Heart left ventricle (tissue), 16 donors: Measurements from ENCODE around the gene RIN3. TPM values are rescaled to one million over a fixed set of nuclear protein-coding genes. Genes with fewer than 3 reads are reported as not detected.

Experiments
- ATAC-seq, 4 donors: fragments of 200-7000 bp; cut with Tn5 transposase; one replicate each; pipeline ENCODE4 v1.9.1; 2020 to 2022; ENCODE audit warnings: moderate library complexity in 4 of 4, mild to moderate bottlenecking in 3 of 4, moderate number of reproducible peaks in 1 of 4
- DNase-seq, 5 donors: peaks; one replicate each; pipeline ENCODE4 v3.0.0-alpha.2; 2020
- H3K27ac ChIP-seq, 12 donors: fragments of 200-600 bp; sonication (generic) in 4 of 12; one replicate each; pipeline versions ENCODE4 v1.5.0 to v1.8.0; 2016 to 2022; ENCODE audit warnings: mild to moderate bottlenecking in 2 of 12
- H3K27me3 ChIP-seq, 9 donors: fragments of 200-600 bp; sonication (generic) in 2 of 9; one replicate each; pipeline versions ENCODE4 v1.5.1 to v1.8.0; 2016 to 2022; ENCODE audit warnings: mild to moderate bottlenecking in 3 of 9
- H3K36me3 ChIP-seq, 9 donors: fragments of 200-600 bp; sonication (generic) in 2 of 9; one replicate each; pipeline versions ENCODE4 v1.5.0 to v1.8.0; 2018 to 2022; ENCODE audit warnings: mild to moderate bottlenecking in 2 of 9
- H3K4me1 ChIP-seq, 12 donors: fragments of 200-600 bp; sonication (generic) in 4 of 12; one replicate each; pipeline versions ENCODE4 v1.5.0 to v1.8.0; 2016 to 2022; ENCODE audit warnings: mild to moderate bottlenecking in 3 of 12
- H3K4me3 ChIP-seq, 12 donors: fragments of 200-600 bp; sonication (generic) in 4 of 12; one replicate each; pipeline versions ENCODE4 v1.5.0 to v1.8.0; 2017 to 2022; ENCODE audit warnings: mild to moderate bottlenecking in 9 of 12, moderate library complexity in 4 of 12
- H3K9me3 ChIP-seq, 12 donors: fragments of 200-600 bp; sonication (generic) in 4 of 12; one replicate each; pipeline versions ENCODE4 v1.5.0 to v1.8.0; 2016 to 2022; ENCODE audit warnings: mild to moderate bottlenecking in 1 of 12
- CTCF ChIP-seq, 12 donors: fragments of 200-600 bp; sonication (generic) in 4 of 12; IDR thresholded peaks; one replicate each; pipeline versions ENCODE4 v1.5.0 to v1.8.0; 2018 to 2022; ENCODE audit warnings: antibody characterized with exemption in 12 of 12, mild to moderate bottlenecking in 5 of 12
- POLR2A ChIP-seq, 2 donors: fragments of 450-650 bp; IDR thresholded peaks; one replicate each; pipeline ENCODE4 v1.6.1; 2017; ENCODE audit warnings: antibody characterized with exemption in 2 of 2, mild to moderate bottlenecking in 2 of 2, moderate library complexity in 2 of 2
- WGBS, 4 donors: extraction: QIAGEN DNeasy Blood & Tissue Kit in 2 of 4; methylation state at CpG; one replicate each; pipeline versions ENCODE4 v1.1.5 to v1.1.7; 2013 to 2018; 5-methylcytosine and 5-hydroxymethylcytosine counted together
- intact Hi-C, 10 donors: fragments of 100-400 bp; cut with DNase I; formaldehyde crosslinking; loops; one replicate each; pipeline versions ENCODE4 v1.11.1 to v1.14.2; 2022
- polyA plus RNA-seq, 2 donors: library from polyadenylated mRNA; stranded (reverse); fragments of 200-250 nt; gene quantifications; one replicate each; pipeline ENCODE4 v1.2.3, GENCODE V29; 2013
- total RNA-seq, 9 donors: library from RNA; depleted of rRNA in 2 of 9; stranded (reverse); fragments of >200 nt in 2 of 9; fragmentation: NEBNext Ultra II Directional in 3 of 9; extraction: Animal tissue kit (Norgen Biotek cat#: 25700) in 3 of 9; gene quantifications; one replicate each; pipeline versions ENCODE4 v1.1.0 to v1.2.4, GENCODE V29; 2016 to 2023
- donor health status: ischemic (EF 13 %, LVEDD 7.1; RV severe dilation, severe dysfunction).
- donor health status: healthy with polysubstance abuse.
- donor health status: DM: no; HTN: yes; CAD: no.
- donor health status: DM: no; HTN: no; CAD: no.
- donor health status: ischemic (EF 25% LVEDD 6.9; RV normal size, moderate dysfunction).
- donor health status: ischemic (EF 25% LVEDD 5.7; RV mildly dilated, moderate dysfunction).
- donor health status: healthy.
- donor health status: DM: yes; HTN: yes; CAD: no.
- donor health status: ischemic (EF 35%, LVEDD 5.7; RV mildly dilated, moderate dysfunction).
- donor health status: nonischemic (EF 11% LVEDD 7.7; RV severe dilation, severe dysfunction).
- donor health status: DM: yes; HTN: yes; CAD: no.
- donor health status: PGD.
- donor health status: ischemic (EF 29% LVEDD 5.4; RV normal size, mild dysfunction).
- donor health status: nonischemic (EF 23%, LVEDD 6.1; RV moderate dilation, normal function).

RIN3 gene
- total and polyA plus RNA-seq, 11 donors = 8.6 to 37.0 (median 12.7) TPM

- H3K4me3 ChIP-seq = no peak overlapping the region
- intact Hi-C loops = loop anchor here in 2 of 10 donors (5.0 kb wide), 1 partner anchor 54 kb away; no protein-coding TSS in a partner anchor
- TF ChIP-seq POLR2A (IDR thresholded peaks at IDR 0.05) = no peak
- no peak for TF ChIP-seq CTCF (IDR thresholded peaks at IDR 0.05)
Measured at GRCh38 chr14:92510972-92511371, 2.6 kb upstream of the RIN3 start.

GRCh38 chr14:92511453-92512238 is 1.9 kb upstream of the RIN3 start:
- TF ChIP-seq POLR2A (IDR thresholded peaks at IDR 0.05) (no peak), CTCF (IDR thresholded peaks at IDR 0.05) (no peak)
- no peaks in the 10 kb centered on the region for H3K27me3 ChIP-seq
- 55 to 65% (median 58%) methylated on average over 6 of the region's 6 CpGs for WGBS, 4 donors
- intact Hi-C loops = loop anchor here in 2 of 10 donors (5.0 kb wide), 1 partner anchor 54 kb away; no protein-coding TSS in a partner anchor
- H3K36me3 ChIP-seq = no peaks in the 10 kb centered on the region
- H3K4me1 ChIP-seq = peaks cover 0 to 62% (median 25%) of the 10 kb centered on the region in 12 donors
- ATAC-seq = peak in 3 of 4 donors; percentile 37 to 76 (median 55)
- H3K27ac ChIP-seq = peak overlapping the region in 10 of 12 donors; percentile 13 to 95 (median 58)
- peak in 1 of 5 donors; percentile 39 for DNase-seq
- H3K4me3 ChIP-seq = no peak overlapping the region
- H3K9me3 ChIP-seq = no peaks in the 10 kb centered on the region

More at GRCh38 chr14:92510972-92511371, 2.6 kb upstream of the RIN3 start:
- DNase-seq (no peak), ATAC-seq (no peak)
- WGBS, 4 donors = 88 to 95% (median 93%) methylated on average over 2 of the region's 2 CpGs
- H3K36me3 ChIP-seq = no peaks in the 10 kb centered on the region
- H3K27me3 ChIP-seq = no peaks in the 10 kb centered on the region
- peak overlapping the region in 10 of 12 donors; percentile 13 to 90 (median 57) for H3K27ac ChIP-seq
- no peaks in the 10 kb centered on the region for H3K9me3 ChIP-seq
- peaks cover 0 to 62% (median 21%) of the 10 kb centered on the region in 12 donors for H3K4me1 ChIP-seq

- TF ChIP-seq POLR2A (IDR thresholded peaks at IDR 0.05) = no peak
- TF ChIP-seq CTCF (IDR thresholded peaks at IDR 0.05) = no peak
- peak overlapping the region; percentile 80 to 95 (median 87) for H3K27ac ChIP-seq
- DNase-seq (no peak), ATAC-seq (no peak)
- H3K9me3 ChIP-seq = no peaks in the 10 kb centered on the region
- no peaks in the 10 kb centered on the region for H3K27me3 ChIP-seq
- 67 to 71% (median 69%) methylated on average over 9 of the region's 9 CpGs for WGBS, 4 donors
- intact Hi-C loops = loop anchor here in 3 of 10 donors (1.0 to 5.0 kb wide), 2 partner anchors 52 to 56 kb away; no protein-coding TSS in a partner anchor
- peaks cover 0 to 66% (median 25%) of the 10 kb centered on the region in 12 donors for H3K4me1 ChIP-seq
- H3K36me3 ChIP-seq = no peaks in the 10 kb centered on the region
- H3K4me3 ChIP-seq = peak overlapping the region in 11 of 12 donors; percentile 65 to 94 (median 73)
Measured at GRCh38 chr14:92512807-92513203, 776 bp upstream of the RIN3 start.
